ENCODE measurements around the gene ELL. TPM values are rescaled to one million over a fixed set of nuclear protein-coding genes. Genes with fewer than 3 reads are reported as not detected.

The ELL gene
- total RNA-seq, 1 donor from 2014 or later = 11.6 TPM

GRCh38 chr19:18494267-18494607 lies 27.6 kb downstream of the ELL start:
- no peak for DNase-seq
- Mint-ChIP-seq H3K27ac (ENCODE audit: unreplicated experiment) (no peak overlapping the region), H3K4me1 (ENCODE audit: low read depth, unreplicated experiment) (peaks cover 17% of the 10 kb centered on the region), H3K36me3 (ENCODE audit: unreplicated experiment) (no peaks in the 10 kb centered on the region), H3K9me3 (ENCODE audit: unreplicated experiment) (peaks cover 5% of the 10 kb centered on the region), H3K27me3 (ENCODE audit: unreplicated experiment) (peaks cover 10% of the 10 kb centered on the region), H3K4me3 (ENCODE audit: unreplicated experiment) (no peak overlapping the region)
- no peak for TF ChIP-seq CTCF (IDR thresholded peaks at IDR 0.05; ENCODE audit: partially characterized antibody, unreplicated experiment)

GRCh38 chr19:18493440-18494266 lies 28.2 kb downstream of the ELL start:
- H3K27ac Mint-ChIP-seq (ENCODE audit: unreplicated experiment) = no peak overlapping the region
- H3K27me3 Mint-ChIP-seq (ENCODE audit: unreplicated experiment) = peaks cover 10% of the 10 kb centered on the region
- no peaks in the 10 kb centered on the region for H3K36me3 Mint-ChIP-seq (ENCODE audit: unreplicated experiment)
- no peak for DNase-seq
- no peak for TF ChIP-seq CTCF (IDR thresholded peaks at IDR 0.05; ENCODE audit: partially characterized antibody, unreplicated experiment)
- H3K9me3 Mint-ChIP-seq (ENCODE audit: unreplicated experiment) = peaks cover 5% of the 10 kb centered on the region
- peaks cover 17% of the 10 kb centered on the region for H3K4me1 Mint-ChIP-seq (ENCODE audit: low read depth, unreplicated experiment)
- H3K4me3 Mint-ChIP-seq (ENCODE audit: unreplicated experiment) = no peak overlapping the region

GRCh38 chr19:18491995-18492953 lies 29.6 kb downstream of the ELL start:
- DNase-seq = no peak
- no peak for TF ChIP-seq CTCF (IDR thresholded peaks at IDR 0.05; ENCODE audit: partially characterized antibody, unreplicated experiment)

GRCh38 chr19:18490728-18491127 lies 31.1 kb downstream of the ELL start:
- peaks cover 21% of the 10 kb centered on the region for H3K4me1 Mint-ChIP-seq (ENCODE audit: low read depth, unreplicated experiment)
- no peak for DNase-seq
- peak overlapping the region; percentile 64 for H3K27ac Mint-ChIP-seq (ENCODE audit: unreplicated experiment)
- H3K9me3 Mint-ChIP-seq (ENCODE audit: unreplicated experiment) = peaks cover 7% of the 10 kb centered on the region
- no peaks in the 10 kb centered on the region for H3K36me3 Mint-ChIP-seq (ENCODE audit: unreplicated experiment)
- TF ChIP-seq CTCF (IDR thresholded peaks at IDR 0.05; ENCODE audit: partially characterized antibody, unreplicated experiment) = no peak
- peaks cover 12% of the 10 kb centered on the region for H3K27me3 Mint-ChIP-seq (ENCODE audit: unreplicated experiment)
- H3K4me3 Mint-ChIP-seq (ENCODE audit: unreplicated experiment) = no peak overlapping the region

More at GRCh38 chr19:18491995-18492953, 29.6 kb downstream of the ELL start:
- no peak overlapping the region for H3K4me3 Mint-ChIP-seq (ENCODE audit: unreplicated experiment)
- no peak overlapping the region for H3K27ac Mint-ChIP-seq (ENCODE audit: unreplicated experiment)
- peaks cover 12% of the 10 kb centered on the region for H3K27me3 Mint-ChIP-seq (ENCODE audit: unreplicated experiment)
- H3K4me1 Mint-ChIP-seq (ENCODE audit: low read depth, unreplicated experiment) = peaks cover 17% of the 10 kb centered on the region
- no peaks in the 10 kb centered on the region for H3K36me3 Mint-ChIP-seq (ENCODE audit: unreplicated experiment)
- peaks cover 7% of the 10 kb centered on the region for H3K9me3 Mint-ChIP-seq (ENCODE audit: unreplicated experiment)

Measured in glutamatergic neuron (in vitro differentiated cells).